ENCODE results near the gene DLG4. TPM values are rescaled to one million over a fixed set of nuclear protein-coding genes. Genes with fewer than 3 reads are reported as not detected.
"Not testable (repeated sequence)": the region's sequence is repeated elsewhere in the genome, so short reads cannot be mapped to it uniquely, and the experiment has no call there.

The DLG4 gene
- total RNA-seq, 1 donor from 2014 or later, result 45.6 TPM

DNA sequence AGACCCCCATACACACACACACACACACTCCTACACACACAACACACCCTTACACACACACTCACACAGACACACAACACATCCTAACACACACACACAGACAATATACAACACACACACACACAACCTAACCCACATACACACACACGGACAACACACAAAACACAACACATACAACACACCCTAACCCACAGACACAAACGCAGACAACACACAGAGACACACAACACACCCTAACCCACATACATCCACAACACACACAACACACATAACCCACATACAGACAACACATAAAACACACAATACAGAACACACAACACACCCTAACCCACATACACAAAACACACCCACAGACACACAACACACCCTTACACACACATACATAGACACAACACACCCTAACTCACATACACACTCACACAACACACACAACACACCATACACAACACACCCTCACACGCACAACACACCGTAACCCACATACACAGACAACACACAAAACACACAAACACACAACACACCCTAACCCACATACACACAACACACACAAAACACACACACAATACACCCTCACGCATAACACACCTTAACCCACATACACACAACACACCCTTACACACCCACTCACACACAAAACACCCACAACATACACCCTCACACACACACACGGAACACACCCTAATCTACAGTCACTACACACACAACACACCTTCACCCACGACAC is 44.9 kb downstream of the DLG4 start:
- Mint-ChIP-seq H3K36me3 (ENCODE audit: low read depth, unreplicated experiment) (no peaks in the 10 kb centered on the region), H3K27me3 (ENCODE audit: low read depth, unreplicated experiment) (no peaks in the 10 kb centered on the region), H3K9me3 (ENCODE audit: unreplicated experiment) (no peaks in the 10 kb centered on the region), H3K4me3 (ENCODE audit: unreplicated experiment) (no peak overlapping the region), H3K4me1 (ENCODE audit: low read depth, unreplicated experiment) (peaks cover 8% of the 10 kb centered on the region), H3K27ac (ENCODE audit: unreplicated experiment) (no peak overlapping the region)
- no peak overlapping the region for H3K4me3 ChIP-seq (ENCODE audit: insufficient read depth, low read depth, low read length)
- DNase-seq (ENCODE audit: low read depth) (no peak), FAIRE-seq (peak; percentile 75)
- peak overlapping the region; percentile 6 for H2AFZ ChIP-seq (ENCODE audit: low read depth, low read length)
- H3K36me3 ChIP-seq (ENCODE audit: insufficient read depth, low read length), result no peaks in the 10 kb centered on the region
- no peak overlapping the region for H3K27ac ChIP-seq (ENCODE audit: low read depth, low read length)
- no peaks in the 10 kb centered on the region for H3K79me2 ChIP-seq (ENCODE audit: insufficient read depth, low read length)
- H3K4me2 ChIP-seq (ENCODE audit: low read length), result peak overlapping the region; percentile 17
- peaks cover 17% of the 10 kb centered on the region for H3K4me1 ChIP-seq (ENCODE audit: insufficient read depth, low read length)
- H3K27me3 ChIP-seq (ENCODE audit: insufficient read depth, low read length), result no peaks in the 10 kb centered on the region
- H3K9ac ChIP-seq (ENCODE audit: low read length), result no peak overlapping the region
- H3K9me3 ChIP-seq (ENCODE audit: insufficient read depth, low read depth, low read length), result no peaks in the 10 kb centered on the region
- H4K20me1 ChIP-seq (ENCODE audit: insufficient read depth, low read length), result peaks cover 11% of the 10 kb centered on the region
- no peak for TF ChIP-seq EZH2 (IDR thresholded peaks at IDR 0.05; ENCODE audit: insufficient read depth, low read length)
- TF ChIP-seq CTCF (IDR thresholded peaks at IDR 0.05; ENCODE audit: insufficient read depth, low read depth, low read length), result no peak

- Histone ChIP-seq H4K20me1 (ENCODE audit: insufficient read depth, low read length) (peaks cover 11% of the 10 kb centered on the region), H3K4me2 (ENCODE audit: low read length) (peak overlapping the region; percentile 17), H3K36me3 (ENCODE audit: insufficient read depth, low read length) (no peaks in the 10 kb centered on the region), H2AFZ (ENCODE audit: low read depth, low read length) (peak overlapping the region; percentile 6), H3K4me3 (ENCODE audit: insufficient read depth, low read depth, low read length) (no peak overlapping the region), H3K9me3 (ENCODE audit: insufficient read depth, low read depth, low read length) (no peaks in the 10 kb centered on the region), H3K79me2 (ENCODE audit: insufficient read depth, low read length) (no peaks in the 10 kb centered on the region), H3K9ac (ENCODE audit: low read length) (no peak overlapping the region), H3K27me3 (ENCODE audit: insufficient read depth, low read length) (no peaks in the 10 kb centered on the region), H3K4me1 (ENCODE audit: insufficient read depth, low read length) (peaks cover 17% of the 10 kb centered on the region), H3K27ac (ENCODE audit: low read depth, low read length) (no peak overlapping the region)
- H3K4me1 Mint-ChIP-seq (ENCODE audit: low read depth, unreplicated experiment), result peaks cover 8% of the 10 kb centered on the region
- TF ChIP-seq EZH2 (IDR thresholded peaks at IDR 0.05; ENCODE audit: insufficient read depth, low read length) (no peak), CTCF (IDR thresholded peaks at IDR 0.05; ENCODE audit: insufficient read depth, low read depth, low read length) (no peak)
- FAIRE-seq (no peak), DNase-seq (ENCODE audit: low read depth) (peak; percentile 13)
- H3K4me3 Mint-ChIP-seq (ENCODE audit: unreplicated experiment), result no peak overlapping the region
- H3K36me3 Mint-ChIP-seq (ENCODE audit: low read depth, unreplicated experiment), result no peaks in the 10 kb centered on the region
- H3K9me3 Mint-ChIP-seq (ENCODE audit: unreplicated experiment), result peaks cover 7% of the 10 kb centered on the region
- H3K27ac Mint-ChIP-seq (ENCODE audit: unreplicated experiment), result no peak overlapping the region
- no peaks in the 10 kb centered on the region for H3K27me3 Mint-ChIP-seq (ENCODE audit: low read depth, unreplicated experiment)
These were observed 45.7 kb downstream of the DLG4 start for GRCh38 chr17:7173687-7174602.

DNA sequence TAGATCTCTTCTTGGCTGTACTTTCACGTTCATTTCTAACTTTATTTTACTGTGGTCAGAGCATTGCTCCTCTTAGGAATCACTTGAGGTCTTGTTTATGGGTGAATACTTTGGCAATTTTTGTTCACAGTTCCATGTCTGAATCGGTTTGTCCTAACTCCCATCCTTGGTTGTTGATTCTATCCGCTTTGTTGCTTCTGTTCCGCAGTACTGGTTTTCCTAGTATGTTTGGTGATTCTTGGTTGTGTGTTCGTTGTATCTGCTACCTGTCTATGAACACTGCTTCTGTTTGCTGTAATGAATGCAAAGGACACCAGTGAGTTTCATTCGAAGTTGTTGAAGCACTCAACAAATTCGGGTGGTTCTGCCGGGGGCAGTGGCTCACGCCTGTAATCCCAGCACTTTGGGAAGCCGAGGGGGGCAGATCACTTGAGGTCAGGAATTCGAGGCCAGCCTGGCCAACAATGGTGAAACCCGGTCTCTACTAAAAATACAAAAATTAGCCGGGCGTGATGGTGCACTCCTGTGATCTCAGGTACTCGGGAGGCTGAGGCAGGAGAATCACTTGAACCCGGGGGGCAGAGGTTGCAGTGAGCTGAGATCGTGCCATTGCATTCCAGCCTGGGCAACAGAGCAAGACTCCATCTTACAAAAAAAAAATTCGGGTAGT is 47.0 kb downstream of the DLG4 start:
- H3K27ac Mint-ChIP-seq (ENCODE audit: unreplicated experiment); H3K27me3 ChIP-seq (ENCODE audit: insufficient read depth, low read length); H3K79me2 ChIP-seq (ENCODE audit: insufficient read depth, low read length); H3K4me2 ChIP-seq (ENCODE audit: low read length); H3K4me1 Mint-ChIP-seq (ENCODE audit: low read depth, unreplicated experiment); H2AFZ ChIP-seq (ENCODE audit: low read depth, low read length); DNase-seq (ENCODE audit: low read depth); FAIRE-seq; H3K4me3 Mint-ChIP-seq (ENCODE audit: unreplicated experiment); H3K4me1 ChIP-seq (ENCODE audit: insufficient read depth, low read length); H3K9me3 ChIP-seq (ENCODE audit: insufficient read depth, low read depth, low read length); H3K27ac ChIP-seq (ENCODE audit: low read depth, low read length); H3K9ac ChIP-seq (ENCODE audit: low read length); H3K27me3 Mint-ChIP-seq (ENCODE audit: low read depth, unreplicated experiment); H3K4me3 ChIP-seq (ENCODE audit: insufficient read depth, low read depth, low read length); H3K36me3 Mint-ChIP-seq (ENCODE audit: low read depth, unreplicated experiment); H3K36me3 ChIP-seq (ENCODE audit: insufficient read depth, low read length): not testable (repeated sequence)
- H4K20me1 ChIP-seq (ENCODE audit: insufficient read depth, low read length), result peaks cover 11% of the 10 kb centered on the region
- H3K9me3 Mint-ChIP-seq (ENCODE audit: unreplicated experiment), result peaks cover 11% of the 10 kb centered on the region

GRCh38 chr17:7169565-7169908 is 50.1 kb downstream of the DLG4 start:
- not testable (repeated sequence) for H3K9me3 ChIP-seq (ENCODE audit: insufficient read depth, low read depth, low read length); DNase-seq (ENCODE audit: low read depth); H3K27me3 ChIP-seq (ENCODE audit: insufficient read depth, low read length); H3K4me1 Mint-ChIP-seq (ENCODE audit: low read depth, unreplicated experiment); H3K4me3 Mint-ChIP-seq (ENCODE audit: unreplicated experiment); H3K4me1 ChIP-seq (ENCODE audit: insufficient read depth, low read length); H4K20me1 ChIP-seq (ENCODE audit: insufficient read depth, low read length); H3K79me2 ChIP-seq (ENCODE audit: insufficient read depth, low read length); H3K9ac ChIP-seq (ENCODE audit: low read length); H2AFZ ChIP-seq (ENCODE audit: low read depth, low read length); FAIRE-seq; H3K4me3 ChIP-seq (ENCODE audit: insufficient read depth, low read depth, low read length); H3K27ac Mint-ChIP-seq (ENCODE audit: unreplicated experiment); H3K36me3 Mint-ChIP-seq (ENCODE audit: low read depth, unreplicated experiment); H3K27me3 Mint-ChIP-seq (ENCODE audit: low read depth, unreplicated experiment); H3K27ac ChIP-seq (ENCODE audit: low read depth, low read length); H3K4me2 ChIP-seq (ENCODE audit: low read length); H3K36me3 ChIP-seq (ENCODE audit: insufficient read depth, low read length)
- H3K9me3 Mint-ChIP-seq (ENCODE audit: unreplicated experiment), result peaks cover 11% of the 10 kb centered on the region
